ENCODE measurements around the gene ARRDC5. TPM values are rescaled to one million over a fixed set of nuclear protein-coding genes. Genes with fewer than 3 reads are reported as not detected.

ARRDC5 gene
- total and polyA plus RNA-seq, 2 donors (not counting 3 experiments of a cell fraction or from before 2014, with no cell fraction given): 0.04 TPM; not detected in 1

DNA sequence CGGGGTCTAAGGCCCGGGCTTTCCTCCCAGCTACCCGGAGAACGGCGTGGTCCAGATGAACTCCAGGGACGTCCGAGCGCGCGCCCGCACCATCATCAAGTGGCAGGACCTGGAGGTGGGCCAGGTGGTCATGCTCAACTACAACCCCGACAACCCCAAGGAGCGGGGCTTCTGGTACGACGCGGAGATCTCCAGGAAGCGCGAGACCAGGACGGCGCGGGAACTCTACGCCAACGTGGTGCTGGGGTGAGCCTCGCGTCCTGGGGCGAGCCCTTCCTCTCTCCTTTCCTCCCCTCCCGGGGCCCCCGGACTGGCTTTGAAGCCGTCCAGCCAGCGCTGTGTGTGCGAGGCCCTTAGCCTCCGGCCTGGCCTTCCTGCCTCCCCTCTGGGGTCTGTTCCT lies 30.0 kb upstream of the ARRDC5 start:
- Histone ChIP-seq H3K27me3 (ENCODE audit: control insufficient read depth in 2 of 2, insufficient read depth in 2 of 2, low read length in 2 of 2) (no peaks in the 10 kb centered on the region), H2AFZ (ENCODE audit: low read depth, low read length) (no peak overlapping the region), H3K79me2 (ENCODE audit: control insufficient read depth, insufficient read depth, low read length) (peaks cover 40% of the 10 kb centered on the region), H3K9me1 (replicated peaks; ENCODE audit: control insufficient read depth, extremely low read depth, insufficient read depth, low read length) (no peaks in the 10 kb centered on the region), H3K9me3 (replicated peaks; ENCODE audit: control insufficient read depth, insufficient read depth, low read length) (no peaks in the 10 kb centered on the region), H3K4me1 (ENCODE audit: control insufficient read depth, extremely low read depth, insufficient read depth, low read length) (no peaks in the 10 kb centered on the region), H4K20me1 (replicated peaks; ENCODE audit: control insufficient read depth, extremely low read depth, insufficient read depth, low read length) (no peaks in the 10 kb centered on the region), H3K9ac (replicated peaks; ENCODE audit: extremely low read depth, insufficient read depth, low read length) (no peak overlapping the region), H3K27ac (ENCODE audit: insufficient read depth, low read depth, low read length) (no peak overlapping the region), H3K4me3 (replicated peaks in 1 of 3; ENCODE audit: insufficient read depth in 1 of 3, low read depth in 1 of 3, low read length in 3 of 3) (no peak overlapping the region), H3K36me3 (ENCODE audit: control insufficient read depth in 2 of 2, extremely low read depth in 1 of 2, insufficient read depth in 2 of 2, low read length in 2 of 2) (no peaks in the 10 kb centered on the region), H3K4me2 (ENCODE audit: insufficient read depth, low read length) (no peak overlapping the region)
- ChIA-PET POLR2A (no interaction called here), CTCF (no interaction called here)
- FAIRE-seq (no peak), DNase-seq (ENCODE audit: low read depth, low spot score) (no peak)
- no TSS peak for BruUV-seq (replicated peaks)
- intact Hi-C loops (cut with micrococcal nuclease) (no loop called here), dilution Hi-C loops (cut with MboI; ENCODE audit: extremely low pct_ligation_motif_present, low sequenced_read_pairs) (no loop called here)
- TF ChIP-seq POLR2A (IDR thresholded peaks at IDR 0.05; ENCODE audit: low read depth, low read length) (no peak), GATA2 (IDR thresholded peaks at IDR 0.05; ENCODE audit: insufficient read depth, insufficient read length, low read depth, low read length) (no peak), JUN (IDR thresholded peaks at IDR 0.05; ENCODE audit: borderline replicate concordance, insufficient read depth, insufficient read length, low read depth) (no peak), POLR2AphosphoS5 (IDR thresholded peaks at IDR 0.05; ENCODE audit: insufficient read depth, low read depth, low read length) (no peak), FOS (IDR thresholded peaks at IDR 0.05; ENCODE audit: borderline replicate concordance, insufficient read depth, low read length) (no peak), CTCF (IDR thresholded peaks at IDR 0.05; ENCODE audit: extremely low read depth in 1 of 2, insufficient read depth in 1 of 2, low read depth in 1 of 2, low read length in 2 of 2) (no peak), MAX (IDR thresholded peaks at IDR 0.05; ENCODE audit: insufficient read depth, insufficient read length) (no peak), EZH2 (IDR thresholded peaks at IDR 0.05; ENCODE audit: borderline replicate concordance, low read depth, low read length, severe bottlenecking) (no peak), MYC (IDR thresholded peaks at IDR 0.05; ENCODE audit: low read depth, low read length) (no peak)
